GM12864 (cell line): ENCODE data around the gene ZNRF4.

Experiments used
- DNase-seq: peaks from one replicate; pipeline ENCODE4 v3.0.0-alpha.2; 2011; ENCODE audit warnings: low read depth
- H3K4me3 ChIP-seq: 2 replicates; pipeline ENCODE4 v1.5.1; 2011; ENCODE audit warnings: mild to moderate bottlenecking, low read depth, low read length, control low read depth
- TF ChIP-seq, protein P1 (sequence below): IDR thresholded peaks from 2 replicates; pipeline ENCODE4 v1.5.1; 2011; ENCODE audit warnings: low read depth, mild to moderate bottlenecking, moderate library complexity, low read length, control low read depth, inconsistent platforms; ENCODE audit errors: missing control alignments

The ZNRF4 gene

DNA sequence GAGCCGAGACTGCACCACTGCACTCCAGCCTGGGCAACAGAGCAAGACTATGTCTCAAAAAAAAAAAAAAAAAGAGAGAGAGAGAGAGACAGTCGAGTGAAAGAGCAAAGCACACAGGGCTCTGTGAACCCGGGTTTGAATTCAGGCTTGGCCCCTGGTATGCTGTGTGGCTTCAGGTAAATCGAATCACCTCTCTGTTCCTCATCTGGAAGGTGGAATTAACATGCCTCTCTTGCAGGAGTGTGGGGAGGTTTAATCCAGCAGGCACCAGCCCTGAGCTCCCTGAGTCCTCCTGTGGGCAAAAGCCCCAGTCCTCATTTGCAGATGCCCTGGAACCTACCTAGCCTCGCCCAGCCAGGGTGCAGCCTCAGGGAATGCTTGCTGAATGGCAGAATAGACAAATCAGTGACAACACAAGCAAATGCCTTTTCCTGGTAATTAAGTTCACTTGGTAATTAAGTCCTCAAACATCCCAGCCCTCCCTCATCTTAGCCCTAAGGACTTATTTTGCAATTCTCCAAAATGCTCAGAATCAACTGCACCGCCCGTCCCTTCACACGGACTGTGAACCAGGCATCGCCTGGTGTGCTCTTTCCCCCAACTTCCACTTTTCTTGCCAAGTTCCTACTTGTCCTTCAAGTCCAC is 4.6 kb upstream of the ZNRF4 start:
- no peak overlapping the region for H3K4me3 ChIP-seq
- TF ChIP-seq, protein P1, sequence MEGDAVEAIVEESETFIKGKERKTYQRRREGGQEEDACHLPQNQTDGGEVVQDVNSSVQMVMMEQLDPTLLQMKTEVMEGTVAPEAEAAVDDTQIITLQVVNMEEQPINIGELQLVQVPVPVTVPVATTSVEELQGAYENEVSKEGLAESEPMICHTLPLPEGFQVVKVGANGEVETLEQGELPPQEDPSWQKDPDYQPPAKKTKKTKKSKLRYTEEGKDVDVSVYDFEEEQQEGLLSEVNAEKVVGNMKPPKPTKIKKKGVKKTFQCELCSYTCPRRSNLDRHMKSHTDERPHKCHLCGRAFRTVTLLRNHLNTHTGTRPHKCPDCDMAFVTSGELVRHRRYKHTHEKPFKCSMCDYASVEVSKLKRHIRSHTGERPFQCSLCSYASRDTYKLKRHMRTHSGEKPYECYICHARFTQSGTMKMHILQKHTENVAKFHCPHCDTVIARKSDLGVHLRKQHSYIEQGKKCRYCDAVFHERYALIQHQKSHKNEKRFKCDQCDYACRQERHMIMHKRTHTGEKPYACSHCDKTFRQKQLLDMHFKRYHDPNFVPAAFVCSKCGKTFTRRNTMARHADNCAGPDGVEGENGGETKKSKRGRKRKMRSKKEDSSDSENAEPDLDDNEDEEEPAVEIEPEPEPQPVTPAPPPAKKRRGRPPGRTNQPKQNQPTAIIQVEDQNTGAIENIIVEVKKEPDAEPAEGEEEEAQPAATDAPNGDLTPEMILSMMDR = no peak
- no peak for DNase-seq

DNA sequence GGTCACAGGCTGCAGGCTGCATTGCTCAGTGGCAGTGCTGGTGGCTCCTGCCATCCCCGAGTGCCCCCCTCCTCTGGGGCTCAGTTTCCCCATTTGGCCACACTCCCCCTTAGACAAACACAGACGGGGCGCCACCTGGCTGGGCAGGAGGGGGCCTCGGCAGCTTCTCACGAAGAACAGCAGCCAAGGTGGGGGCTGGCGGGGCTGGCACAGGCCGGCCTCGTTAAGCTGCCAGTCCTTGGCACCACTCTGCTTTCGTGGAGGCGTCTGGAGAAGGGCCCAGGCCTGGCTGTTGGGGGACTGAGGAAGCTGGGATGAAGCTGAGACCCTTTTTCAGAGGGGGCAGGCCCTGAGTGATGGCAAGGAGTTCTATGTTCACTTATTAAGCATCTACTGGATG is 3.7 kb upstream of the ZNRF4 start:
- H3K4me3 ChIP-seq = no peak overlapping the region
- DNase-seq = no peak
- TF ChIP-seq, protein P1 = no peak

DNA sequence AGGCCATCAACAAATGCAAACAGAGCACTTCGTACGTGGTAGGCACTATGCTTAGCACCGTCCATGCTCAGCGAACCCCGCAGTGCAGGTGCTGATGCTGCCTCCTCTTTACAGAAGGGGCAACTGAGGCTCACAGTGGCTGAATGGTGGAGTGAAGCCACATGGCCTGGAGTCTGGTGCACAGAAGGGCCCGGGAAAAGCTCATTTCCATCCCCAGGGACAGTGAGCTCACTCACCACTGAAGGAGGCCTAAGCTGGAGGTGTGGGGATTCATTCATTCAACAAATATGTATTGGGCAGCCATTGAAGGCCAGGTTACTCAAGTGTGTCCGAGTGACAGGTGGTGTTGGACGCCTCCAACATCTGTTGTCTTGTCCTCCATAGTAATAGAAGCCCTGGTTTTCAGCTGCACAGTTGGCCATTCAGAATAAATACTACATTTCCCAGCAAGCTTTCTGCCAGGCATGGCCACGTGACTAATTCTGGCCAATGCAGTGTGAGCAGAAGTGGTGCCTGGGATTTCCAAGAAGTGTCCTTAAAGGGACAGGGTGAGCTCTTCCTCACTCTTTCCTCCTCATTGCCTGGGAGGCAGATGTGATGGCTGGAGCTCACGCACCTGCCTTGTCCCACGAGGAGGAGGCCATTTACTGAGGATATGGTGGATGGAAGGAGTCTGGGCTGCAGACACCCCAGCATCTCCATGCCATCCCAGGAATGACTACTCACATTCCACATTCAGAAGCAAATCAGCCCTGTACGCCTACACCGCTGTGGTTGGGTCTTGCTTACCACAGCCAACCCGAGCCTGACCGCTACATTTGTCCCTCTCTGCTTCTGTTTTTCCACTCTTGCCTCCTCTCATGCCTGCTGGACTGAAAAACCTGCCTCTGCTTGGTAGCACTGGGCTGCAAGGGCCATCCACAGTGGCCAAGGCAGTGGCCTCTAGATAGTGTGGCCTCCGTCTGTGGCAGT is 2.3 kb upstream of the ZNRF4 start:
- no peak for DNase-seq
- H3K4me3 ChIP-seq = no peak overlapping the region
- TF ChIP-seq, protein P1 = no peak

DNA sequence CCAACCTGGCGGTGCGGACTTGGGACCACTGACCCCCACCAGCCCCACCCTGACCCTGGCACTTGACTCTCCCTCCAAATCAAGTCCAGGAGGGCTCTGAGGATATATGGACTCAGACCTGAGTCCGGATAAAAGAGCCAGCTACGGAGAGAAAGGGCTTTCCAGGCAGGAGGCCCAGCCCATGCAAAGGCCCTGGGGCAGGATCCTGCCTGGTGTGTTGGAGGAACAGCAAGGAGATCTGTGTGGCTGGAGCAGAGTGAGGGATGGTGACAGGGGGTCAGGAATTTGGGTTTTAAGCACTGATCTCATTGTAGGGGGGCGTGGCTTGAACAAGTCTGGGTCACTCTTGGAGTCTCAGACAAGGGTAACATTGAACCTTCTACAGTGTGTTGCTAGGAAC is 474 bp upstream of the ZNRF4 start:
- no peak for DNase-seq
- no peak overlapping the region for H3K4me3 ChIP-seq
- TF ChIP-seq, protein P1 = no peak

DNA sequence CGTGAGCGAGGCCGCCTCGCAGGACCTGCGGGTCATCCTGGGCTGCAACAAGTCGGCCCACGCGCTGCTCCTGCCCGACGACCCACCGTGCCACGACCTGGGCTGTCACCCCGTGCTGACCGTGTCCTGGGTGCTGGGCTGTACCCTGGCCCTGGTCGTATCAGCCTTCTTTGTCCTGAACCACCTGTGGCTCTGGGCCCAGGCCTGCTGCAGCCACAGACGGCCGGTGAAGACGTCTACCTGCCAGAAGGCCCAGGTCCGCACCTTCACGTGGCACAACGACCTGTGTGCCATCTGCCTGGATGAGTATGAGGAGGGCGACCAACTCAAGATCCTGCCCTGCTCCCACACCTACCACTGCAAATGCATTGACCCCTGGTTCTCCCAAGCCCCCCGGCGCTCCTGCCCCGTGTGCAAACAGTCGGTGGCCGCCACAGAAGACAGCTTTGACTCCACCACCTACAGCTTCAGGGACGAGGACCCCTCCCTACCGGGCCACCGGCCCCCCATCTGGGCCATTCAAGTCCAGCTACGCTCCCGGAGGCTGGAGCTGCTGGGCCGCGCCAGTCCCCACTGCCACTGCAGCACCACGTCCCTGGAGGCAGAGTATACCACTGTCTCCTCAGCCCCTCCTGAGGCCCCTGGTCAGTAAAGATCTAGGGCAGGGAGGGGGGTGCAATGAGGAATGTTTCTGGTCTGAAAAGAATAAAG is 1.1 kb downstream of the ZNRF4 start:
- no peak for DNase-seq
- no peak overlapping the region for H3K4me3 ChIP-seq
- TF ChIP-seq, protein P1 = no peak

DNA sequence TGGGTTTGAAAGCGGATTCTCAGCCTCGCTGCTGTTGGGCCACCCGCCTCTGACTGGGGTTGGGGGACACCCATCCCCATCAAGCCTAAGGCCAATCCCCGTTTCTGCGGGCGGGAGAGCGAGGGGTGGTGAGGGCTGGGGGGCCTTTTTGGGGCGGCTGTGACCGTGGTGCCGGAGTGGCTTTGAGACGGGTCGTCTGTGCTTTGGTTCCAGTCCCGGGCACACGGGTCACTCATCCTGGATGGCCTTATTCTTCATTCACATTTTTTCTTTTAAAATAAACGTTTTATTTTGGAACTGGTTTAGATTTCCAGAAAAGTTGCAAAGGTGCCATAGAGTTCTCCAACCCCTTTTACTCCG is 1.6 kb downstream of the ZNRF4 start:
- DNase-seq = no peak
- H3K4me3 ChIP-seq = no peak overlapping the region
- TF ChIP-seq, protein P1 = no peak
